Cardiac atrium fibroblast (primary cell): ENCODE results near the gene SREBF2. TPM values are rescaled to one million over a fixed set of nuclear protein-coding genes. Genes with fewer than 3 reads are reported as not detected.

Experiments
- total RNA-seq: library from RNA; depleted of rRNA; stranded (reverse); fragments of >200 nt; gene quantifications from 2 replicates; pipeline ENCODE4 v1.2.3, GENCODE V29; 2015

The SREBF2 gene
- 36.5 and 58.2 TPM in 2 replicates for total RNA-seq

GRCh38 chr22:41832553-41833368, at the start of gene SREBF2:
Gene SREBF2 (plus strand): TSS chr22:41833105. CDS start chr22:41833271, 166 bp downstream.

GRCh38 chr22:41800348-41801146, 32.4 kb upstream of the SREBF2 start, which contains the start of gene CCDC134:
Gene CCDC134 (plus strand): TSS chr22:41800679. CDS start chr22:41808891, 8,212 bp downstream.

GRCh38 chr22:41915035-41915785, 82.3 kb downstream of the SREBF2 start, which contains the start of gene SHISA8:
Gene SHISA8 (minus strand): TSS chr22:41915074. CDS start chr22:41914667, 407 bp downstream.

GRCh38 chr22:41946629-41947423, 113.9 kb downstream of the SREBF2 start, which contains the start of gene CENPM:
Gene CENPM (minus strand): TSS chr22:41947152. CDS start chr22:41947076, 76 bp downstream.

GRCh38 chr22:41951898-41952474, 119.1 kb downstream of the SREBF2 start, which contains the start of gene SMIM45:
Gene SMIM45 (plus strand): TSS chr22:41952150.

Other genes starting within 250 kb of the SREBF2 start
- 44.6 and 50.0 TPM in 2 replicates for gene PMM1, start 243.3 kb upstream of the SREBF2 start, total RNA-seq
- 24.1 and 35.7 TPM in 2 replicates for gene DESI1, start 212.1 kb upstream of the SREBF2 start, total RNA-seq
- gene XRCC6, start 211.8 kb upstream of the SREBF2 start, total RNA-seq, result 219 and 247 TPM in 2 replicates
- 126 and 164 TPM in 2 replicates for gene SNU13, start 144.2 kb upstream of the SREBF2 start, total RNA-seq
- 1.3 and 2.0 TPM in 2 replicates for gene MEI1, start 133.6 kb upstream of the SREBF2 start, total RNA-seq
- 4.5 and 11.8 TPM in 2 replicates for gene CCDC134, start 32.4 kb upstream of the SREBF2 start, total RNA-seq
- gene SHISA8, start 82.0 kb downstream of the SREBF2 start, total RNA-seq, result not detected in 2 replicates
- gene TNFRSF13C, start 93.7 kb downstream of the SREBF2 start, total RNA-seq, result not detected in 2 replicates
- 3.7 and 9.6 TPM in 2 replicates for gene CENPM, start 114.0 kb downstream of the SREBF2 start, total RNA-seq
- not detected in 2 replicates for gene SEPTIN3, start 136.3 kb downstream of the SREBF2 start, total RNA-seq
- not detected in 2 replicates for gene WBP2NL, start 165.7 kb downstream of the SREBF2 start, total RNA-seq
- gene NAGA, start 237.7 kb downstream of the SREBF2 start, total RNA-seq, result 22.6 and 24.6 TPM in 2 replicates
- gene PHETA2, start 241.1 kb downstream of the SREBF2 start, total RNA-seq, result 15.4 and 17.3 TPM in 2 replicates
- gene SMDT1, start 246.6 kb downstream of the SREBF2 start, total RNA-seq, result 0.81 and 7.8 TPM in 2 replicates